ENCODE data around the gene NUP188. TPM values are rescaled to one million over a fixed set of nuclear protein-coding genes. Genes with fewer than 3 reads are reported as not detected.

Gene NUP188
- total RNA-seq, 1 experiment from 2014 or later: 52.0 TPM

GRCh38 chr9:129009584-129010141, 62.2 kb downstream of the NUP188 start:
- Histone ChIP-seq H3K79me2 (ENCODE audit: low read length) (no peaks in the 10 kb centered on the region), H3F3A (ENCODE audit: low read length, unreplicated experiment) (no peaks in the 10 kb centered on the region), H3K36me3 (ENCODE audit: low read depth, low read length) (peaks cover 12% of the 10 kb centered on the region; the same call in 1 of the 2 replicates), H3K4me1 (ENCODE audit: insufficient read depth, low read length) (no peaks in the 10 kb centered on the region), H4K20me1 (ENCODE audit: low read length) (no peaks in the 10 kb centered on the region), H3K27ac (ENCODE audit: low read length) (no peak overlapping the region), H3K4me3 (ENCODE audit: low read length) (no peak overlapping the region), H3K4me2 (ENCODE audit: low read length) (no peak overlapping the region), H3K9me2 (replicated peaks; ENCODE audit: low read length) (no peaks in the 10 kb centered on the region), H3K27me3 (ENCODE audit: low read length) (no peaks in the 10 kb centered on the region), H3K9ac (ENCODE audit: low read length) (no peak overlapping the region), H3K9me3 (ENCODE audit: low read length) (no peaks in the 10 kb centered on the region), H2AFZ (ENCODE audit: low read length) (no peak overlapping the region)
- ChIA-PET CTCF (no interaction called here), POLR2A (ENCODE audit: unreplicated experiment) (no interaction called here)
- no peak for DNase-seq
- TF ChIP-seq CTCF (conservative IDR thresholded peaks at IDR 0.05; ENCODE audit: low read depth, low read length): no peak
- no peak for TF ChIP-seq EZH2 (IDR thresholded peaks at IDR 0.05; ENCODE audit: low read length, unreplicated experiment)
- intact Hi-C loops (cut with micrococcal nuclease): no loop called here
- no TSS peak for BruUV-seq (replicated peaks)
- no peak for ATAC-seq

GRCh38 chr9:129010267-129010975, 62.9 kb downstream of the NUP188 start:
- no peak for ATAC-seq
- Histone ChIP-seq H4K20me1 (ENCODE audit: low read length) (no peaks in the 10 kb centered on the region), H3K36me3 (ENCODE audit: low read depth, low read length) (peaks cover 11% of the 10 kb centered on the region; the same call in 1 of the 2 replicates), H3K79me2 (ENCODE audit: low read length) (no peaks in the 10 kb centered on the region), H3K27ac (ENCODE audit: low read length) (no peak overlapping the region), H3K4me2 (ENCODE audit: low read length) (no peak overlapping the region), H3K9me3 (ENCODE audit: low read length) (no peaks in the 10 kb centered on the region), H2AFZ (ENCODE audit: low read length) (no peak overlapping the region), H3K27me3 (ENCODE audit: low read length) (no peaks in the 10 kb centered on the region), H3K4me1 (ENCODE audit: insufficient read depth, low read length) (no peaks in the 10 kb centered on the region), H3K9me2 (replicated peaks; ENCODE audit: low read length) (no peaks in the 10 kb centered on the region), H3K9ac (ENCODE audit: low read length) (no peak overlapping the region), H3F3A (ENCODE audit: low read length, unreplicated experiment) (no peaks in the 10 kb centered on the region), H3K4me3 (ENCODE audit: low read length) (no peak overlapping the region)
- BruUV-seq (replicated peaks): no TSS peak
- TF ChIP-seq CTCF (conservative IDR thresholded peaks at IDR 0.05; ENCODE audit: low read depth, low read length) (no peak), EZH2phosphoT487 (IDR thresholded peaks at IDR 0.05; ENCODE audit: borderline replicate concordance, low read length) (no peak), EZH2 (IDR thresholded peaks at IDR 0.05; ENCODE audit: low read length, unreplicated experiment) (no peak)
- POLR2A ChIA-PET (ENCODE audit: unreplicated experiment): no interaction called here
- DNase-seq: no peak
- CTCF ChIA-PET: no interaction called here
- intact Hi-C loops (cut with micrococcal nuclease): no loop called here

- intact Hi-C loops (cut with micrococcal nuclease): no loop called here
These were observed 63.7 kb downstream of the NUP188 start for GRCh38 chr9:129011170-129011569.

More at GRCh38 chr9:129011170-129011569, 63.7 kb downstream of the NUP188 start:
- H3K27ac ChIP-seq (ENCODE audit: low read length): no peak overlapping the region
- no TSS peak for BruUV-seq (replicated peaks)
- TF ChIP-seq CTCF (conservative IDR thresholded peaks at IDR 0.05; ENCODE audit: low read depth, low read length): no peak
- TF ChIP-seq EZH2phosphoT487 (IDR thresholded peaks at IDR 0.05; ENCODE audit: borderline replicate concordance, low read length): no peak
- TF ChIP-seq EZH2 (IDR thresholded peaks at IDR 0.05; ENCODE audit: low read length, unreplicated experiment): no peak
- H3K27me3 ChIP-seq (ENCODE audit: low read length): no peaks in the 10 kb centered on the region
- POLR2A ChIA-PET (ENCODE audit: unreplicated experiment): no interaction called here
- no peak overlapping the region for H3K9ac ChIP-seq (ENCODE audit: low read length)
- no peaks in the 10 kb centered on the region for H3K4me1 ChIP-seq (ENCODE audit: insufficient read depth, low read length)
- H3K36me3 ChIP-seq (ENCODE audit: low read depth, low read length): peaks cover 5% of the 10 kb centered on the region; the same call in 1 of the 2 replicates
- ATAC-seq (no peak), DNase-seq (no peak)
- H3K9me2 ChIP-seq (replicated peaks; ENCODE audit: low read length): no peaks in the 10 kb centered on the region
- no peaks in the 10 kb centered on the region for H3K9me3 ChIP-seq (ENCODE audit: low read length)
- H3K4me2 ChIP-seq (ENCODE audit: low read length): no peak overlapping the region
- CTCF ChIA-PET: no interaction called here
- no peaks in the 10 kb centered on the region for H3F3A ChIP-seq (ENCODE audit: low read length, unreplicated experiment)
- H3K79me2 ChIP-seq (ENCODE audit: low read length): no peaks in the 10 kb centered on the region
- H2AFZ ChIP-seq (ENCODE audit: low read length): no peak overlapping the region
- no peaks in the 10 kb centered on the region for H4K20me1 ChIP-seq (ENCODE audit: low read length)
- no peak overlapping the region for H3K4me3 ChIP-seq (ENCODE audit: low read length)
